ENCODE measurements around the gene EME2. TPM values are rescaled to one million over a fixed set of nuclear protein-coding genes. Genes with fewer than 3 reads are reported as not detected.

The EME2 gene
- total and polyA plus RNA-seq, 2 donors (not counting 1 experiment from before 2014, with no cell fraction given): 34.6 to 42.5 TPM

DNA sequence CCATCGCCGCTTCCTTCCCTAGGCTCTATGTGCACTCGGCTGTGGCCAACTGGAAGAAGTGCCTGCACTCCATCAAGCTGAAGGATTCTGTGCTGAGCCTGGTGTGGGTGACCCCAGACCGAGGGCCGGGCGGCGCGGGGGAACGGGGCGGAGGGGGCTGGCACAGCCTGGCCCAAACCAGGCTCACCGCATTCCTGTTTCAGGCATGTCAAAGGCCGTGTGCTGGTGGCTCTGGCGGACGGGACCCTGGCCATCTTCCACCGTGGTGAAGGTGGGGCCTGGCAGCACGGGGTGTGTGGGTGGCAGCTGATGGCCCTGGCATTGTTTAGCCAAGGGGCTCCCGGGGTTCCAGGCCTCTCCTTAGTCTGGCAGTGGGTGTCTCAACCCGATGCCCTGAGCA lies 5.9 kb upstream of the EME2 start:
- intact Hi-C loops (cut with micrococcal nuclease): no loop called here
- Mint-ChIP-seq H3K9me3 (ENCODE audit: insufficient read depth) (no peaks in the 10 kb centered on the region), H3K4me3 (no peak overlapping the region), H3K27me3 (no peaks in the 10 kb centered on the region), H3K27ac (no peak overlapping the region), H3K4me1 (peaks cover 6% of the 10 kb centered on the region)
- ATAC-seq (ENCODE audit: low read depth): no peak
- peaks cover 19% of the 10 kb centered on the region for H4K20me1 ChIP-seq (ENCODE audit: control insufficient read depth, insufficient read depth, low read length, poor library complexity, severe bottlenecking)
- CTCF ChIA-PET: no interaction called here
- H3K36me3 ChIP-seq (replicated peaks in 1 of 2; ENCODE audit: control extremely low read depth in 1 of 2, control insufficient read depth in 1 of 2, extremely low read depth in 1 of 2, insufficient read depth in 2 of 2, low read length in 1 of 2): peaks cover 0 to 66% of the 10 kb centered on the region in 2 experiments
- H3K27ac ChIP-seq (ENCODE audit: low read length in 2 of 2): no peak overlapping the region
- POLR2A ChIA-PET: no interaction called here
- peaks cover 0 to 4% (median 0%) of the 10 kb centered on the region in 3 donors for H3K9me3 ChIP-seq (ENCODE audit: control extremely low read depth in 1 of 3, control insufficient read depth in 2 of 3, insufficient read depth in 1 of 3, low read length in 2 of 3)
- no peaks in the 10 kb centered on the region for H3K27me3 ChIP-seq (replicated peaks in 1 of 4; ENCODE audit: control extremely low read depth in 1 of 4, control insufficient read depth in 3 of 4, insufficient read depth in 4 of 4, low read length in 3 of 4)
- WGBS (ENCODE audit: insufficient coverage): 97% methylated on average over 18 of the region's 18 CpGs
- no peak overlapping the region for H3K4me2 ChIP-seq (replicated peaks; ENCODE audit: low read depth, low read length, poor library complexity, severe bottlenecking)
- DNase-seq: no peak
- no peak overlapping the region for H3K9ac ChIP-seq (ENCODE audit: low read length)
- H2AFZ ChIP-seq (ENCODE audit: insufficient read depth, low read depth, low read length, poor library complexity, severe bottlenecking): no peak overlapping the region
- H3K4me1 ChIP-seq (ENCODE audit: control insufficient read depth in 2 of 2, insufficient read depth in 2 of 2, low read length in 2 of 2): peaks cover 5 to 10% of the 10 kb centered on the region in 2 donors
- H3K79me2 ChIP-seq (ENCODE audit: control insufficient read depth, insufficient read depth, low read length): no peaks in the 10 kb centered on the region
- TF ChIP-seq EZH2 (IDR thresholded peaks at IDR 0.05; ENCODE audit: borderline replicate concordance, insufficient read depth, low read depth, low read length, poor library complexity, severe bottlenecking): no peak
- TF ChIP-seq, protein P1, sequence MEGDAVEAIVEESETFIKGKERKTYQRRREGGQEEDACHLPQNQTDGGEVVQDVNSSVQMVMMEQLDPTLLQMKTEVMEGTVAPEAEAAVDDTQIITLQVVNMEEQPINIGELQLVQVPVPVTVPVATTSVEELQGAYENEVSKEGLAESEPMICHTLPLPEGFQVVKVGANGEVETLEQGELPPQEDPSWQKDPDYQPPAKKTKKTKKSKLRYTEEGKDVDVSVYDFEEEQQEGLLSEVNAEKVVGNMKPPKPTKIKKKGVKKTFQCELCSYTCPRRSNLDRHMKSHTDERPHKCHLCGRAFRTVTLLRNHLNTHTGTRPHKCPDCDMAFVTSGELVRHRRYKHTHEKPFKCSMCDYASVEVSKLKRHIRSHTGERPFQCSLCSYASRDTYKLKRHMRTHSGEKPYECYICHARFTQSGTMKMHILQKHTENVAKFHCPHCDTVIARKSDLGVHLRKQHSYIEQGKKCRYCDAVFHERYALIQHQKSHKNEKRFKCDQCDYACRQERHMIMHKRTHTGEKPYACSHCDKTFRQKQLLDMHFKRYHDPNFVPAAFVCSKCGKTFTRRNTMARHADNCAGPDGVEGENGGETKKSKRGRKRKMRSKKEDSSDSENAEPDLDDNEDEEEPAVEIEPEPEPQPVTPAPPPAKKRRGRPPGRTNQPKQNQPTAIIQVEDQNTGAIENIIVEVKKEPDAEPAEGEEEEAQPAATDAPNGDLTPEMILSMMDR (IDR thresholded peaks at IDR 0.05): no peak
- H3K4me3 ChIP-seq (ENCODE audit: control extremely low read depth in 1 of 5, extremely low read depth in 1 of 5, insufficient read depth in 1 of 5, low read depth in 2 of 5, low read length in 4 of 5): no peak overlapping the region

DNA sequence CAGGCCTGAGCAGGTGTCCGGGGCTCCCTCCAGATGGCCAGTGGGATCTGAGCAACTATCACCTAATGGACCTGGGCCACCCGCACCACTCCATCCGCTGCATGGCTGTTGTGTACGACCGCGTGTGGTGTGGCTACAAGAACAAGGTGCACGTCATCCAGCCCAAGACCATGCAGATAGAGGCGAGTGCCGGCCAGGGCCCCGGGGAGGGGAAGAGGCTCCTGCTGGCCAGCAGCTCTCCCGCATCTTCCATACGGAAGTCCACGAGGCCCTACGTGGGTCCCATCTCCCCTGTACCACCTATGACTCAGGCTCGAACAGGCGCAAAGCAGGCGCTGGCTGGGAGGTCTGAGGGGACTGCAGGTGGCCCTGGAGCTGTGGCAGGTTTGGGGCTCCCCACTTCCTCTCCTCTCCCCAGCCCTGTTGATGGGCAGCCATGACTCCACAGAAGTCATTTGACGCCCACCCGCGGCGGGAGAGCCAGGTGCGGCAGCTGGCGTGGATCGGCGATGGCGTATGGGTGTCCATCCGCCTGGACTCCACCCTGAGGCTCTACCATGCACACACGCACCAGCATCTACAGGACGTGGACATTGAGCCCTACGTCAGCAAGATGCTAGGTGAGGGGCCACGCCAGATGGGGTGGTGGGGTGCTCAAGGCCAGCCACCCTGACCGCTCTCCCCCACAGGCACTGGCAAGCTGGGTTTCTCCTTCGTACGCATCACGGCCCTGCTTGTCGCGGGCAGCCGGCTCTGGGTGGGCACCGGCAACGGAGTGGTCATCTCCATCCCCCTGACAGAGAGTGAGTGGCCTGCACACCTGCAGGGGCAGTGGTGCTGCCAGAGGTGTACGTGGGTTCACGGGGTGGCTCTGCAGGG lies 5.3 kb upstream of the EME2 start:
- H3K27me3 ChIP-seq (replicated peaks in 1 of 4; ENCODE audit: control extremely low read depth in 1 of 4, control insufficient read depth in 3 of 4, insufficient read depth in 4 of 4, low read length in 3 of 4): no peaks in the 10 kb centered on the region
- H3K4me1 ChIP-seq (ENCODE audit: control insufficient read depth in 2 of 2, insufficient read depth in 2 of 2, low read length in 2 of 2): peaks cover 11 to 17% of the 10 kb centered on the region in 2 donors
- TF ChIP-seq, protein P1 (IDR thresholded peaks at IDR 0.05): no peak
- TF ChIP-seq EZH2 (IDR thresholded peaks at IDR 0.05; ENCODE audit: borderline replicate concordance, insufficient read depth, low read depth, low read length, poor library complexity, severe bottlenecking): no peak
- no peak overlapping the region for H2AFZ ChIP-seq (ENCODE audit: insufficient read depth, low read depth, low read length, poor library complexity, severe bottlenecking)
- ATAC-seq (ENCODE audit: low read depth): no peak
- intact Hi-C loops (cut with micrococcal nuclease): no loop called here
- no peaks in the 10 kb centered on the region for H3K27me3 Mint-ChIP-seq
- H3K4me2 ChIP-seq (replicated peaks; ENCODE audit: low read depth, low read length, poor library complexity, severe bottlenecking): no peak overlapping the region
- ChIA-PET POLR2A (interaction anchor here (1.1 kb wide), 1 partner anchor 8 kb away, joined by 3 read pairs; no protein-coding TSS in a partner anchor), CTCF (interaction anchor here (1.2 kb wide), 1 partner anchor 61 kb away, joined by 4 read pairs; the partner anchor contains the start of gene MAPK8IP3)
- no peak overlapping the region for H3K4me3 ChIP-seq (ENCODE audit: control extremely low read depth in 1 of 5, extremely low read depth in 1 of 5, insufficient read depth in 1 of 5, low read depth in 2 of 5, low read length in 4 of 5)
- H4K20me1 ChIP-seq (ENCODE audit: control insufficient read depth, insufficient read depth, low read length, poor library complexity, severe bottlenecking): peaks cover 26% of the 10 kb centered on the region
- H3K36me3 ChIP-seq (replicated peaks in 1 of 2; ENCODE audit: control extremely low read depth in 1 of 2, control insufficient read depth in 1 of 2, extremely low read depth in 1 of 2, insufficient read depth in 2 of 2, low read length in 1 of 2): peaks cover 0 to 59% of the 10 kb centered on the region in 2 experiments
- peaks cover 0 to 4% (median 0%) of the 10 kb centered on the region in 3 donors for H3K9me3 ChIP-seq (ENCODE audit: control extremely low read depth in 1 of 3, control insufficient read depth in 2 of 3, insufficient read depth in 1 of 3, low read length in 2 of 3)
- peaks cover 12% of the 10 kb centered on the region for H3K4me1 Mint-ChIP-seq
- H3K4me3 Mint-ChIP-seq: no peak overlapping the region
- no peak overlapping the region for H3K9ac ChIP-seq (ENCODE audit: low read length)
- no peaks in the 10 kb centered on the region for H3K9me3 Mint-ChIP-seq (ENCODE audit: insufficient read depth)
- no peak for DNase-seq
- H3K27ac ChIP-seq (ENCODE audit: low read length in 2 of 2): no peak overlapping the region
- H3K79me2 ChIP-seq (ENCODE audit: control insufficient read depth, insufficient read depth, low read length): peaks cover 4% of the 10 kb centered on the region
- 98% methylated on average over 36 of the region's 42 CpGs for WGBS (ENCODE audit: insufficient coverage)
- H3K27ac Mint-ChIP-seq: no peak overlapping the region

All from B cell (primary cell).